Renal pelvis (tissue), 4 donors: ENCODE results near the gene ANKS6. TPM values are rescaled to one million over a fixed set of nuclear protein-coding genes. Genes with fewer than 3 reads are reported as not detected.

Experiments
- DNase-seq: peaks from one replicate; pipeline ENCODE4 v3.0.0-alpha.2; 2013
- polyA plus RNA-seq, 3 donors: library from polyadenylated mRNA; unstranded; fragments of 120-200 nt; gene quantifications; one replicate each; pipeline ENCODE4 v1.2.1, GENCODE V29; 2013; ENCODE audit not compliant: insufficient read length in 3 of 3

ANKS6 gene
- polyA plus RNA-seq, 3 donors: 25.7 to 32.7 (median 30.0) TPM

- DNase-seq: no peak
Measured at GRCh38 chr9:98819231-98819630, 22.9 kb upstream of the ANKS6 start.

DNA sequence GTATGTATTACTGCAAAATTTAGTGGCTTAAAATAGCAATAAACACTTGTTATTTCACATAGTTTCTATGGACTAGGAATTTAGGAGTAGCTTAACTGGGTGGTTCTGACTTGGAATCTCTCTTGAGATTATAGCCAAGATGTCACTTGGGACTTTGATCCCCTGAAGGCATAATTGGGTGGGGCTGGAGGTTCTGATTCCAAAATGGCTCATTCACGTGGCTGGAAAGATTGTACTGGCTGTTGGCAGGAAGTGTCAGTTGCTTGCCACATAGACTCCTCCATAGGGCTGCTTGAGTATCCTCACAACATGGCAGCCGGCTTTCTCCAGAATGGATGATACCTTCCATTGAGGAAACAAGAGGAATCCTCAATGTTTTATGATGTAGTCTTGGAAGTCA, 22.4 kb upstream of the ANKS6 start:
- DNase-seq: no peak

GRCh38 chr9:98815391-98815951, 19.1 kb upstream of the ANKS6 start:
- no peak for DNase-seq

GRCh38 chr9:98811051-98811650, 14.8 kb upstream of the ANKS6 start:
- DNase-seq: no peak

- DNase-seq: no peak
Measured at GRCh38 chr9:98810102-98810842, 13.9 kb upstream of the ANKS6 start.

DNA sequence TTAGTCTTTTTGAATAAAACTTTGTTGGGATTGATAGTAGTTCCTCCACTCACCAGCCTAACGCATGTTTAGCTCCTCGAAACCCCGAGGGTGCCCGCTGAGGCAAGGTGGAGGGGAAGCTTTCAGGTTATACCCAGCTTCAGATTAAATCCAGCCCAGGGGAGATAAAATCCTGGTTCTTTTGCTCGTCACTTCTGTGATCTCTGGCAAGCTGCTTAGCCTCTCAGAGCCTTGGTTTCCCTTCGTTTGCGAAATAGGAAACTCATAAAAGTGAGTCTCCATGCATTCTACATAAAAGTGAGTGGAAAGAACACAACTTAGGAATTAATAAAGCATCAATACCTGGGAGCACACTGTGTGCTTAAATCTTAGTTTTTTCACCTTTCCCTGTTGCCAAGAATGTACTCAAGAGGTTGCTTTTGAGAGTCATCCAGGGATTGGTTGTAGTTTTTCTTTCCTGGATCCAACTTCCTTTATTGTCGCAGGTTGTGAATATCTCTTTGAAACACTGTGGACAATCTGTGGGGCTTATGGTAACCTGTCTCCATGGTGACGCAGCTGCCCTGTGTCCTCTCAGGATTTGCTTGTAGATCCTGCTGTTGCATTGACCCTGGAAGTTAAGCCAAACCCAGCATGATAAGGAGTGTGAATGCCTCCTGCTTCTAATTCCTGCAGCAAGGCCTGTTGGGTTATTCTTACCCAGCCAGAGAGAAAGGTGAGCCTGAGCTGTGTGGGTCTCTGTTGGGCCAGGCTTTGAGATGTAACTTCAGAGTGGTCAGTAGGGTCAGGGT, 13.2 kb upstream of the ANKS6 start:
- no peak for DNase-seq

GRCh38 chr9:98808875-98809274, 12.5 kb upstream of the ANKS6 start:
- DNase-seq: no peak

DNA sequence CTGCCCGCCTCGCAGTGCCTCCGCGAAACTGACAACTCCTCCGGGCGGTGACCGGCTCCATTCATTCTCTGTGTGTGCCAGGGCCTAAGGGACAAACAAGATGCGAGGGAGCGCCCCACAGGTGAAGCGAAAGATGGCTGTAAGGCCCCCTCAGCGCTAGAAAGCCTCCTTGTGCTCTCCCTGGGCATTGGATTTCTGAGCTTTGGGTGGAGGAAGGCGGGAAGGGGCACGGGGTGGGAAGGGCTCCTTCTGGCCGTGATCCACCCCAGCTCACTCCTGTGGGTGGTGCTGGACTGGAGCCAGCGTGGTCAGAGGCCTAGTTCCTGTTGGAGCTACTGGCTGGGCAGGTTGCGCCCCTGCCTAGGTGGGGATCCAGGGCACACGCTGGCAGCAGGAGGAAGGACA, 12.1 kb upstream of the ANKS6 start:
- no peak for DNase-seq

- DNase-seq: no peak
Measured at GRCh38 chr9:98807814-98808195, 11.4 kb upstream of the ANKS6 start.

DNA sequence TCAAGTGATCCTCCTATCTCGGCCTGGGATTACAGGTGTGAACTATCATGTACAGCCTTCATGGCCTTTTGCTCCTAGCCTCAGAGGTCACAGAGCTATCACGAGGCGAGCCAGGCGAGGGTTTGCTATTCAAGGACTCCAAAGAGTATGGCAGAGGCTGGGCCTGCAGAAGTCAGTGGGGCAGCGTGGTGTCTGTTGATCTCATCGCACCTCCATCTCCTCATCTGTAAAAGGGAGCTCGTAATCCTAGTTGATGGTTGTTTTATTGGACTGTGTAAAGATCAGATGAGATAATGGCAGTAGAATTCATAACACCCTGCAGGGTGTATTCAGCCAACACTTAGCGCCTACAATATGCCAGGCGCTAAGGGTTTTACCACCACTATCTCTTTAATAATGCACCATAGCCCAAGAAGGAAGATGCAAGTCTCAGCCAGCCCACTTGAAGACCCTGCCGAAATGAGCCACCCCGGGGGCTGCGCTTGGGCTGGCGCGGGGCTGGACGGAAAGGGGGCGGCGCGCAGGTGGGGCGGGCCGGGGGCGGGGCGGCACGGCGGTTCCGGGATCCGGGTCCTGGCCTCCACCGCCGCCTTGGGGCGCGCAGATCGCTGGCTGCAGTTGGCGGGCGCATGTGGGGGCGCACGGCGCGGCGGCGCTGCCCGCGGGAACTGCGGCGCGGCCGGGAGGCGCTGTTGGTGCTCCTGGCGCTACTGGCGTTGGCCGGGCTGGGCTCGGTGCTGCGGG, 10.9 kb upstream of the ANKS6 start, which contains the start of gene GALNT12:
TSS of gene GALNT12 (plus strand) at position 601 of the 744 bp plus-strand sequence. CDS start at position 630, 29 bp downstream.
- no peak for DNase-seq

- no peak for DNase-seq
Measured at GRCh38 chr9:98806394-98807035, 10.2 kb upstream of the ANKS6 start.

- DNase-seq: no peak
Measured at GRCh38 chr9:98805506-98806272, 9.3 kb upstream of the ANKS6 start.

- no peak for DNase-seq
Measured at GRCh38 chr9:98804083-98804482, 7.7 kb upstream of the ANKS6 start.

GRCh38 chr9:98801969-98802371, 5.6 kb upstream of the ANKS6 start:
- DNase-seq: no peak

DNA sequence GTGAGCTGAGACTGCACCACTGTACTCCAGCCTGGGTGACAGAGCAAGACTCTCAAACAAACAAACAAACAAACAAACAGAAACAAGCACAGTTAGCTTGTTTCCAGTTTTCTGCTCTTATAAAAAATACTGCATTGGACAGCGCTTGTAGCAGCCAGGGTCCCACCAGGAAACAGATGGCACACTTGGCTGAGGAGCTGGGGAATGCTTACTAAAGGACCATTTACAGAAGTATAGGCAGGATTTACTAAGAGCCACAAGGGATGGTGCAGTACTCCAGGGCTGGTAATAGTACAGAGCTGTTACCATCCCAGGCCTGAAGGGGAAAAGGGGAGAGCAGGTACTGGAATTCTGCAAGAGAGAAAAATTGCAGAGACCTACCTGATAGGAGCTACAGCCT, 5.2 kb upstream of the ANKS6 start:
- DNase-seq: no peak

DNA sequence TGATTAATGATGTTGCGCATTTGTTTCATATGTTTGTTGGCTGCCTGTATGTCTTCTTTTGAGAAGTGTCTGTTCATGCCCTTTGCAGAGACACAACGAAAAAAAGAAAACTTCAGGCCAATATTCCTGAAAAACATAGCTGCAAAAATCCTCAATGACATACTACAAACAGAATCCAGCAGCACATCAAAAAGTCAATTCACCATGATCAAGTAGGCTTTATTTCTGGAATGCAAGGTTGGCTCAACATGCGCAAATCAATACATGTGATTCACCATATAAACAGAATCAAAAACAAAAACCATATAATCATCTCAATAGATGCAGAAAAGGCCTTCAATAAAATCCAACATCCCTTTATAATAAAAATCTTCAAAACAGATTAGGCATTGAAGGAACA, 1.9 kb upstream of the ANKS6 start:
- DNase-seq: no peak

DNA sequence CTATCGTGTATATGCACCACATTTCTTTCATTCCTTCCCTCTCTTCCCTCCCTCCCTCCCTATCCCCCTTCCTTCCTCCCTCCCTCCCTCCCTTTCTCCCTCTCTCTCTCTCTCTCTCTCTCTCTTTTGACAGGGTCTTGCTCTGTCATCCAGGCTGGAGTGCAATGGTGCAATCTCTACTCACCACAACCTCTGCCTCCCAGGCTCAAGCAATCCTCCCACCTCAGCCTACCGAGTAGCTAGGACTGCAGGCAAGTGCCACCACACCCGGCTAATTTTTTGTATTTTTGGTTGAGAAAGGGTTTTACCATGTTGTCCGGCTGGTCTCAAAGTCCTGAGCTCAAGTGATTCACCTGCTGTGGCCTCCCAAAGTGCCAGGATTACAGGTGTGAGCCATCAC, 1.1 kb upstream of the ANKS6 start:
- DNase-seq: no peak

DNA sequence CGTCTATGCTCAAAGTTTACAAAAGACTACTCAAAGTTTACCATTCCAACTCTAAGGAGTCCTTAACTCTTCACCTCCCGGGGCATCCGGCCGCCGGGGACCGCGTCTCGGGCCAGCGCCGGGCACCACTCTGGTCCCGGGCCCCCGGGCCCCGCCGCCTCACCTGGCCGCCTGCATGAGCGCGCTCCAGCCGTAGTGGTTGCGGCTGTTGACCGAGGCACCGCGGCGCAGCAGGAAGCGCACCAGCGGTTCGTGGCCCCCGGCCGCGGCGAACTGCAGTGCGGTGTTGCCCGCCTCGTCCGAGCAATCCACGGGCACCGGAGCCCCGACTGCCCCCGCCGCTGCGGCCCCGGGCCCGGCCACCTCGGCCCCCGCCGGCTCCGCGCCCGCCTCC, 388 bp downstream of the ANKS6 start:
- no peak for DNase-seq

DNA sequence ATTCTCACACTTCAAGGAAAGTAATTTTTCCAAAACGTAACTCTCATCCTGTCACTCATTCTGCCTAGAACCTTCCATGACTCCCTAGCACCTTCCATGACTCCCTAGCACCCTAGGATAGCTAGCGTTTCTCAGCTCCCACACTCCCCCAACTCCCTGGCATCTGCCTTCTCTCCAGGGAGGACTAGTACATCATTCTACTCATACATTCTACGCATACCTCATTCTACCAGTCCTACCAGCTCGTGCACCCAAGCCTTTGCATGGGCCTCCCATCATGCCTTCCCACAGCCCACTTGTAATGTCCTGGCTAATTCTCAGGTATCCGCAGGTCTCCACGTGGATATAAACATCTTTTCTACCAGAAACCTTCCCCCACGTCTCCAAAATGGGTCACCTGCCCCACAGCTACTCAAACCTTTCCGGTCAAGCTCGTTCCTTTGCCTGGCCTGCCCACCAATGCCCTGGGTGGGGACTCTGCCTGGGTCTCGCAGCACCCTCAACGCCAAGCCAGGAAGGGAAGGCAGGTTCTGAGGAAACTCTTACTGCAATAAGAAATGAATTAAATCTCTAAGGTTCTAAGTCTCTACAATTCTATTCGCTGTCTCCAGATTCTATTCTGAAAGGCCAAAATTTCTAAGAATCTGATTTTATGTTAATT, 930 bp downstream of the ANKS6 start:
- no peak for DNase-seq

GRCh38 chr9:98794802-98795201, 1.6 kb downstream of the ANKS6 start:
- no peak for DNase-seq
